ENCODE measurements around the gene NUSAP1.

DNA sequence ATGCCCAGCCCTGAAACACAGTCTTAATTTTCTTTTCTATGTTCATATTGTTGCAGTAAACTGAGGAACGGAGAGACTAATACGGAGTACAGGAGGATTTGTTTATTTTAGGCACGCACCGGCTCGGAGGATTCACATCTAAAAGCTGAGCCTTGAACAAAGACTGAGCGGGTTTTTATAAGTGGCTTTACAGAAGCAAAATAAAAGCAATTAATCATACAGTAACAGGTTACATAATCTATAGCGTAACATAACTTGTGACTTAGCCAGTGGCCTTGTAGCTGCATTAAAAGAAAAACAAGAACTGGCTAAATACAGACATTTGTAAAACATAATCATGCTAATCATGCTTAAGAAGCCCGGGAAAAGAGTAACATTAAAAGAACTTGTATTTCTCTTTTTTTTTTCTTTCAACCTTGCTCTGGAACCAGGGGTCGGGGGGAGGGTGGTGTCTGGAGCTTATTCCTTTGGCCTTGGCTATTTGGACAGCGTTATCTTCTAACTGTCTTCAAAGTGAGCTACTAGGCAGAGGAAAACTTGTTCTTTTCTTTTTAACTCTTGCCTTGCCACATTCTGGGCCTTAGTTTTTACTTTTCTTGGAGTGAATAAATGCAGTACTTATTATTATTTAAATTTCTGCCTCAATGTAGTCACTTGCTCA is 17.5 kb downstream of the NUSAP1 start:
- no peak for TF ChIP-seq POLR2AphosphoS5 (IDR thresholded peaks at IDR 0.05)
- TF ChIP-seq, protein P1, sequence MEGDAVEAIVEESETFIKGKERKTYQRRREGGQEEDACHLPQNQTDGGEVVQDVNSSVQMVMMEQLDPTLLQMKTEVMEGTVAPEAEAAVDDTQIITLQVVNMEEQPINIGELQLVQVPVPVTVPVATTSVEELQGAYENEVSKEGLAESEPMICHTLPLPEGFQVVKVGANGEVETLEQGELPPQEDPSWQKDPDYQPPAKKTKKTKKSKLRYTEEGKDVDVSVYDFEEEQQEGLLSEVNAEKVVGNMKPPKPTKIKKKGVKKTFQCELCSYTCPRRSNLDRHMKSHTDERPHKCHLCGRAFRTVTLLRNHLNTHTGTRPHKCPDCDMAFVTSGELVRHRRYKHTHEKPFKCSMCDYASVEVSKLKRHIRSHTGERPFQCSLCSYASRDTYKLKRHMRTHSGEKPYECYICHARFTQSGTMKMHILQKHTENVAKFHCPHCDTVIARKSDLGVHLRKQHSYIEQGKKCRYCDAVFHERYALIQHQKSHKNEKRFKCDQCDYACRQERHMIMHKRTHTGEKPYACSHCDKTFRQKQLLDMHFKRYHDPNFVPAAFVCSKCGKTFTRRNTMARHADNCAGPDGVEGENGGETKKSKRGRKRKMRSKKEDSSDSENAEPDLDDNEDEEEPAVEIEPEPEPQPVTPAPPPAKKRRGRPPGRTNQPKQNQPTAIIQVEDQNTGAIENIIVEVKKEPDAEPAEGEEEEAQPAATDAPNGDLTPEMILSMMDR (IDR thresholded peaks at IDR 0.05): no peak
